ENCODE measurements around the gene RERE.
"Not testable (repeated sequence)": the region's sequence is repeated elsewhere in the genome, so short reads cannot be mapped to it uniquely, and the experiment has no call there.

The RERE gene

DNA sequence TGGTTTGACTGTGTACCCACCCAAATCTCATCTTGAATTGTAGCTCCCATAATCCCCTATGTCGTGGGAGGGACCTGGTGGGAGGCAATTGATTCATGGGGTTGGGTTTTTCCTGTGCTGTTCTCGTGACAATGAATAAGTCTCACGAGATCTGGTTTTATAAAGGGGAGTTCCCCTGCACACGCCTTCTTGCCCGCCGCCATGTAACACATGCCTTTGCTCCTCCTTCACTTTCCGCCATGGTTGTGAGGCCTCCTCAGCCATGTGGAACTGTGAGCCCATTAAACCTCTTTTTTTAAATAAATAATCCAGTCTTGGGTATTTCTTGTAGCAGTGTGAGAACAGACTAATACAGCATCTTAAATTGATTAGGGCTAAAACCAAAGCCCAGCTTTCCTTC is 22.6 kb upstream of the RERE start:
- Histone ChIP-seq H3K36me3 (ENCODE audit: control insufficient read depth, insufficient read depth, low read length) (no peaks in the 10 kb centered on the region), H3K4me1 (ENCODE audit: control insufficient read depth, insufficient read depth, low read length) (no peaks in the 10 kb centered on the region), H3K9ac (ENCODE audit: low read length) (no peak overlapping the region), H3K4me3 (ENCODE audit: low read depth, low read length) (no peak overlapping the region), H3K27me3 (ENCODE audit: control insufficient read depth, insufficient read depth, low read length) (no peaks in the 10 kb centered on the region), H3K27ac (ENCODE audit: low read depth, low read length) (no peak overlapping the region), H3K9me3 (ENCODE audit: control insufficient read depth, insufficient read depth, low read depth, low read length) (peaks cover 5% of the 10 kb centered on the region; the same call in 1 of the 2 replicates)

DNA sequence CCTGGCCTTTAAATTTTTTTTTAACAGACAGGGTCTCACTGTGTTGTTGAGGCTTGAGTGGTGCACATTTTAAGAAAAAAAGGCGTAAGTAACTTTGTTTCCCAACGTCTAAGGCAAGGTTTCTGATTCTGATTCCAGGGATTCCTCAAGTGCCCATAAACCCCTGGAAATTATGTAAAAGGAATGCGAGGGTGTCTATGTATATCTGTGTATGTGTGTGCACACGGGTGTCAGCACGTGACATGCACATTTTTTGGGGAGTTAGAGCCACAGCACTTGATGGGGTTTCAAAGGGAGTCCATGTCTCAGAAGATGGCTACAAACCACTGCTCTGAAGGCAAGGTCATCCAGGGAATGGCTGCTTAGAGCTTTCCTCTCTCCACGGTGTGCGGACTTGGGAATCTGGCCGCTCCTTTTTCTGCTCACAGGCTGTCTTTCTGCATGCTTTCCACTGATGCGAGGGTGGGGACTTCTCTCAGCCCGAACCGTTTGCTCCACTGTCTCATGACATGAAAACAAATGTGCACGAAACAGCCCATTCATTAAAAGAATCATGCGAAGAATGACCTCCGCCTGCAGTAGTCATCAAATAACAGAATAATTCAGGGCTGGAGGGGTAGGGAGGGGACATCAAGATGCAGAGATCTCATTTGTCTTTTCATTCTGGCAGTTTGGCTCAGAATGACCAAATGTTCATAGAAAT is 18.7 kb upstream of the RERE start:
- H3K9me3 ChIP-seq (ENCODE audit: control insufficient read depth, insufficient read depth, low read depth, low read length) = peaks cover under 1% of the 10 kb centered on the region; the same call in 1 of the 2 replicates
- H3K9ac ChIP-seq (ENCODE audit: low read length) = no peak overlapping the region
- no peaks in the 10 kb centered on the region for H3K27me3 ChIP-seq (ENCODE audit: control insufficient read depth, insufficient read depth, low read length)
- no peaks in the 10 kb centered on the region; the same call in 1 of the 2 replicates for H3K4me1 ChIP-seq (ENCODE audit: control insufficient read depth, insufficient read depth, low read length)
- H3K27ac ChIP-seq (ENCODE audit: low read depth, low read length) = no peak overlapping the region
- H3K4me3 ChIP-seq (ENCODE audit: low read depth, low read length) = no peak overlapping the region
- no peaks in the 10 kb centered on the region for H3K36me3 ChIP-seq (ENCODE audit: control insufficient read depth, insufficient read depth, low read length)

DNA sequence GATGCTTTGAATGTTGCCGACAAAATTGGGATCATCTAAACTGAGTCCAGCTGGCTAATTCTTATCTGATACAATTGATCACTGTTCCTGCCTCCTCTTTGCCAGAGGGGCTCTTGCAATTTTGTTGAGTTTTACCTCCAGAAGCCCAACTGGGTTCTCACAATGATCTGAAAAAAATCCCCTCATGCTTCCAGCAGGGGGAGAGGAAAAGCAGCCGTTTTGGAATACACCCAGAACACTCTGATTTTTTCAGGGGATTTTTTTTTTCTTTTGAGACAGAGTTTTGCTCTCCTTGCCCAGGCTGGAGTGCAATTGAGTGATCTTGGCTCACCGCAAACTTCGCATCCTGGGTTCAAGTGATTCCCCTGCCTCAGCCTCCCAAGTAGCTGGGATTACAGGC is 13.9 kb upstream of the RERE start:
- Histone ChIP-seq H3K27me3 (ENCODE audit: control insufficient read depth, insufficient read depth, low read length) (no peaks in the 10 kb centered on the region), H3K27ac (ENCODE audit: low read depth, low read length) (no peak overlapping the region), H3K36me3 (ENCODE audit: control insufficient read depth, insufficient read depth, low read length) (no peaks in the 10 kb centered on the region), H3K4me1 (ENCODE audit: control insufficient read depth, insufficient read depth, low read length) (no peaks in the 10 kb centered on the region; the same call in 1 of the 2 replicates), H3K9ac (ENCODE audit: low read length) (no peak overlapping the region), H3K4me3 (ENCODE audit: low read depth, low read length) (no peak overlapping the region), H3K9me3 (ENCODE audit: control insufficient read depth, insufficient read depth, low read depth, low read length) (no peaks in the 10 kb centered on the region)

DNA sequence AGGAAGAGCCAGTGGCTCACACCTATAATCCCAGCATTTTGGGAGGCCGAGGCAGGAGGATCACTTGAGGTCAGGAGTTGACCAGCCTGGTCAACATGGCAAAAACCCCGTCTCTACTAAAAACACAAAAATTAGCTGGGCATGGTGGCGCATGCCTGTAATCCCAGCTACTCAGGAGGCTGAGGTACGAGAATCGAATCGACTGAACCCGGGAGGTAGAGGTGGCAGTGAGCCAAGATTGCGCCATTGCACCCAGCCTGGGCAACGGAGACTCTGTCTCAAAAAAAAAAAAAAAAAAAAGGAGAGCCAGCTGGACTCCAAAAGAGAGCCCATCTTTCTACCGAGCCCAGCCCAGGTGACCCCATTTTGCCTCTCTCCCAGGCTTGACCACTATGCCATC is 13.3 kb upstream of the RERE start:
- not testable (repeated sequence) for H3K9ac ChIP-seq (ENCODE audit: low read length); H3K4me1 ChIP-seq (ENCODE audit: control insufficient read depth, insufficient read depth, low read length); H3K9me3 ChIP-seq (ENCODE audit: control insufficient read depth, insufficient read depth, low read depth, low read length); H3K4me3 ChIP-seq (ENCODE audit: low read depth, low read length); H3K27me3 ChIP-seq (ENCODE audit: control insufficient read depth, insufficient read depth, low read length); H3K27ac ChIP-seq (ENCODE audit: low read depth, low read length); H3K36me3 ChIP-seq (ENCODE audit: control insufficient read depth, insufficient read depth, low read length)

DNA sequence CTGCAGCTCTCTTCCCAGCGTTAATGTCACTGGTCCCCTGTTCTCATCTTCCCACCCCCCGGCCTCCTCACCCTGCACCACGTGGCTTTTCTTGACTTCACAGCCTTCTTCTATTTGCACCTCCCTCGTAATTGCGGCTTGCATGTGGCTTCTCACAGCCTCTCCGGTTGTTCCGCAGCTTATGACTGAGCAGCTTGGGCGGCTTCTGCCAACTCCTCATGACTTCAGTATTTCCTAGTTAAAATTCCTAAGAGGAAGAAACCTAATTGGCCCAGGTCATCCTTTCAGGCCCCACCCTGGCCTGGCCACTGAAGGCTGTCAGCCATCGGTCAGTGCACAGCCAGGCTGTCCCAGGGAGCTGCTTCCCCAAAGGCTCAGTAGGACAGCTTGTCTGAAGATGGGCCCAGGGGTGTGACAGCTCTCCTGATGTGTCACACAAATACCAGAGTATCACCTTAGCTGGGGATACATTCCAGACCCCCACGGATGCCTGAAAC is 8.6 kb upstream of the RERE start:
- Histone ChIP-seq H3K27me3 (ENCODE audit: control insufficient read depth, insufficient read depth, low read length) (no peaks in the 10 kb centered on the region), H3K4me3 (ENCODE audit: low read depth, low read length) (no peak overlapping the region; the same call in 1 of the 2 replicates), H3K36me3 (ENCODE audit: control insufficient read depth, insufficient read depth, low read length) (no peaks in the 10 kb centered on the region), H3K9me3 (ENCODE audit: control insufficient read depth, insufficient read depth, low read depth, low read length) (no peaks in the 10 kb centered on the region), H3K27ac (ENCODE audit: low read depth, low read length) (no peak overlapping the region), H3K9ac (ENCODE audit: low read length) (no peak overlapping the region), H3K4me1 (ENCODE audit: control insufficient read depth, insufficient read depth, low read length) (peaks cover 26% of the 10 kb centered on the region)

DNA sequence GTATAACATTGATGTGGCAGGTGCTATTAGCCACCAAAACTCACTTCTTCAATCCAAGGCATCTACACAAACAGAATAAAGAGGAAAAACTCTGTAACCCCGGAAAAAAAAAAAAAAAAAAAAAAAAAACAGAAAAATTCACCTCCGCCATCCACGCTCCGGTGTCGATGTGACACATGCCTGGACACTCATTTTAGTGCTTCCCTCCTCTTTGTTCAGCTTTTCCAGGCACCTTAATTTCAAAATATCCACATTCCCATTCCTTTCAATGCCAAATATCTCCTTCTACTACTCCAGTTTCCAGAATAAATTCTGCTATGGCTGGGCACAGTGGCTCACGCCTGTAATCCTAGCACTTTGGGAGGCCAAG is 5.8 kb upstream of the RERE start:
- H3K27ac ChIP-seq (ENCODE audit: low read depth, low read length) = peak overlapping the region; percentile 11; the same call in 1 of the 2 replicates
- H3K9ac ChIP-seq (ENCODE audit: low read length) = no peak overlapping the region
- no peaks in the 10 kb centered on the region for H3K36me3 ChIP-seq (ENCODE audit: control insufficient read depth, insufficient read depth, low read length)
- H3K27me3 ChIP-seq (ENCODE audit: control insufficient read depth, insufficient read depth, low read length) = no peaks in the 10 kb centered on the region
- no peaks in the 10 kb centered on the region for H3K9me3 ChIP-seq (ENCODE audit: control insufficient read depth, insufficient read depth, low read depth, low read length)
- H3K4me3 ChIP-seq (ENCODE audit: low read depth, low read length) = no peak overlapping the region
- peaks cover 30% of the 10 kb centered on the region for H3K4me1 ChIP-seq (ENCODE audit: control insufficient read depth, insufficient read depth, low read length)

DNA sequence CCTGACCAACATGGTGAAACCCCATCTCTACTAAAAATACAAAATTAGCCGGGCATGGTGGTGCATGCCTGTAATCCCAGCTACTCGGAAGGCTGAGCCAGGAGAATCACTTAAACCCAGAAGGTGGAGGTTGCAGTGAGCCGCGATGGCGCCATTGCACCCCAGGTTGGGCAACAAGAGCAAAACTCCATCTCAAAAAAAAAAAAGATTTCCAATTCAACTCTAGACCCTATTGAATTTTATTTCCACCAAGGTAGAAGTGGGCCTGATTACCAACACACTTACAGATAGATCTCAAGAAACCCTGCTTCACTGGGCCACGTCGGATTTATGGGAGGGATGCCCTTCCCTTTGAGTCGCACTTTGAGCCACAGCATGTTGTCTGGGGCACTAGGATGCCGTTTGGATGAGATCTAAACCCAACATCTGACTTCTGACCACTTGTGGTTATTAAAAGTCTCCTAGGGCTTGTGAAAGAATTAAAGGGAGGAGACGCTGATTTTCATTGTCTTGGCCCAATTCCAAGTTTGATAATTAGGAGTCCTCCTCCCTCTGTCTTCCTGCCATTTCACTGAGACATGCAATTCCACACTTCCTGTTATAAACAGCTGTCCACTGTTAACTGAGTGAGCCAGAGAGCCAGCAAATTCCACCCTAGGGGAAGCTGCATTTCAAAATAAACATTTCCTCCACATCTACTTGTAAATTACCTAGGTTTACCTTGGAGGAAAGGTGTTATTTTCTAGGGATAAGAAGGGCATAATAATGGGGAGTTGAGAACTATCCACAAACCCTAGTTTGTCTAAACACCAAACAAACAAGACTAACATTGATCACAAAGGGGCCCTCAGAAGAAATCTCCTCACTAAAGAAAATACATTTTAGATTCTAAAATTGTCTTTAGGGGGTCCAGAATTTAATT is 5.2 kb upstream of the RERE start:
- Histone ChIP-seq H3K4me1 (ENCODE audit: control insufficient read depth, insufficient read depth, low read length) (peaks cover 30% of the 10 kb centered on the region), H3K27ac (ENCODE audit: low read depth, low read length) (peak overlapping the region; percentile 11; the same call in 1 of the 2 replicates), H3K36me3 (ENCODE audit: control insufficient read depth, insufficient read depth, low read length) (no peaks in the 10 kb centered on the region), H3K4me3 (ENCODE audit: low read depth, low read length) (no peak overlapping the region), H3K9ac (ENCODE audit: low read length) (no peak overlapping the region), H3K9me3 (ENCODE audit: control insufficient read depth, insufficient read depth, low read depth, low read length) (no peaks in the 10 kb centered on the region), H3K27me3 (ENCODE audit: control insufficient read depth, insufficient read depth, low read length) (no peaks in the 10 kb centered on the region)

DNA sequence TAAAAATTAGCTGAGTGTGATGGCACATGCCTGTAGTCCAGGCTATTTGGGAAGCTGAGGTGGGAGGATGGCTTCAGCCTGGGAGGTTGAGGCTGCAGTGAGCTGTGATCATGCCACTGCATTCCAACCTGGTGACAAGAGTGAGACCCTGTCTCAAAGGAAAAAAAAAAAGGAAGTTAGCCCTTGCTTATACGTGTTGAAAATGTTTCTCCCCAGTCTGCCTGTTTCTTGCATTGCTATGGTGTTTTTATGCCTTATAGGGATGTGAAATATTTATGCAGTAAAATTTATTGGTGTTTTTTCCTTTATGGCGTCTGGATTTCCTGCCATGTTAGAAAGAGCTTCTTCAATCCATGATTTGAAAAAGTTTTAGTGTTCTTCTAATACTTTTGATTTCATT is 3.6 kb upstream of the RERE start:
- Histone ChIP-seq H3K4me1 (ENCODE audit: control insufficient read depth, insufficient read depth, low read length) (peaks cover 30% of the 10 kb centered on the region), H3K27ac (ENCODE audit: low read depth, low read length) (no peak overlapping the region; the same call in 1 of the 2 replicates), H3K4me3 (ENCODE audit: low read depth, low read length) (no peak overlapping the region), H3K9ac (ENCODE audit: low read length) (no peak overlapping the region), H3K27me3 (ENCODE audit: control insufficient read depth, insufficient read depth, low read length) (no peaks in the 10 kb centered on the region), H3K9me3 (ENCODE audit: control insufficient read depth, insufficient read depth, low read depth, low read length) (no peaks in the 10 kb centered on the region), H3K36me3 (ENCODE audit: control insufficient read depth, insufficient read depth, low read length) (no peaks in the 10 kb centered on the region)

DNA sequence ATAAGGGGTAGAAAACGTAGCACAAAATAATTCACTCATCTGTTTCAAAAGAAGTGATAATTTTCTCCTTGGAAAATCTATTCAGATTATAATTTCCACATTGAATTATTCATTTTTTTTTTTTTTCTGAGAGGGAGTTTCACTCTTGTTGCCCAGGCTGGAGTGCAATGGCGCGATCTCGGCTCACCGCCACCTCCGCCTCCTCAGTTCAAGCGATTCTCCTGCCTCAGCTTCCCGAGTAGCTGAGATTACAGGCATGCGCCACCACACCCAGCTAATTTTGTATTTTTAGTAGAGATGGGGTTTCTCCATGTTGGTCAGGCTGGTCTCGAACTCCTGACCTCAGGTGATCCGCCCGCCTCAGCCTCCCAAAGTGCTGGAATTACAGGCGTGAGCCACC is 1.3 kb upstream of the RERE start:
- H3K4me1 ChIP-seq (ENCODE audit: control insufficient read depth, insufficient read depth, low read length) = peaks cover 43% of the 10 kb centered on the region
- not testable (repeated sequence) for H3K36me3 ChIP-seq (ENCODE audit: control insufficient read depth, insufficient read depth, low read length); H3K27ac ChIP-seq (ENCODE audit: low read depth, low read length); H3K27me3 ChIP-seq (ENCODE audit: control insufficient read depth, insufficient read depth, low read length); H3K9ac ChIP-seq (ENCODE audit: low read length); H3K4me3 ChIP-seq (ENCODE audit: low read depth, low read length); H3K9me3 ChIP-seq (ENCODE audit: control insufficient read depth, insufficient read depth, low read depth, low read length)

DNA sequence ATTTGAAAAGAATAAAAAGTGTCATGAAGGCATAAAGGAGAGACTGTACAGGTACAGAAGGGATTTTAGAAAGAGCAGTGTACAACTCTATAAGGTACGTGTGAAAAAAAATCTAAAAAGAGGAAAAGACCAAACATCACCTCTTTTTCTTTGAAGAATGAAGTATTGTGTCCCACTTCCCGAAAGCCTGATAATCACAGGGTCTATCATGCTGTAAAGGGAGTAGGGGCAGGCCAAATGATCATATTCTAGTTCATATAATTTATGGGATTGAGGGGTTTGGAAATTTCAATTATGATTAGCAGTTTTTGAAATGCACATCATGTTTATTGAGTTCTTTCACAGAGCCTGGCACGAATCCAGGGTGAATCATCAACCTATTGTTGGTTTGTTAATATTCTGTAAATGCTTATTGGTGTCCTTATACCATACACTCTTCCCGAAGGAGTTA is 910 bp upstream of the RERE start:
- Histone ChIP-seq H3K27me3 (ENCODE audit: control insufficient read depth, insufficient read depth, low read length) (no peaks in the 10 kb centered on the region), H3K27ac (ENCODE audit: low read depth, low read length) (peak overlapping the region; percentile 15; the same call in 1 of the 2 replicates), H3K36me3 (ENCODE audit: control insufficient read depth, insufficient read depth, low read length) (no peaks in the 10 kb centered on the region), H3K4me3 (ENCODE audit: low read depth, low read length) (peak overlapping the region; percentile 99), H3K9ac (ENCODE audit: low read length) (peak overlapping the region; percentile 66), H3K9me3 (ENCODE audit: control insufficient read depth, insufficient read depth, low read depth, low read length) (no peaks in the 10 kb centered on the region), H3K4me1 (ENCODE audit: control insufficient read depth, insufficient read depth, low read length) (peaks cover 43% of the 10 kb centered on the region)

Data from HUES6 (cell line).